GM12872 (cell line): ENCODE results near the gene SNX14.

Source experiments
- CTCF ChIP-seq: IDR thresholded peaks from 3 replicates; pipeline ENCODE4 v1.5.1; 2011; ENCODE audit warnings: low read depth, mild to moderate bottlenecking, low read length, moderate library complexity; ENCODE audit not compliant: insufficient read depth

Gene SNX14

GRCh38 chr6:85561750-85562357 is 31.8 kb downstream of the SNX14 start:
- TF ChIP-seq CTCF = no peak

- no peak for TF ChIP-seq CTCF
Observed at GRCh38 chr6:85556992-85557668, 36.5 kb downstream of the SNX14 start.

- no peak for TF ChIP-seq CTCF
Observed at GRCh38 chr6:85552652-85553051, 41.0 kb downstream of the SNX14 start.

GRCh38 chr6:85551264-85551663 is 42.4 kb downstream of the SNX14 start:
- no peak for TF ChIP-seq CTCF

GRCh38 chr6:85547719-85548118 is 45.9 kb downstream of the SNX14 start:
- TF ChIP-seq CTCF = no peak

GRCh38 chr6:85544776-85545175 is 48.9 kb downstream of the SNX14 start:
- no peak for TF ChIP-seq CTCF

- TF ChIP-seq CTCF = peak; percentile 28; the same call in 1 of the 3 replicates
Observed at GRCh38 chr6:85537055-85537494, 56.6 kb downstream of the SNX14 start.
